BE2C (cell line): ENCODE results near the gene NHP2.

ENCODE experiments used
- DNase-seq: peaks from one replicate; pipeline ENCODE4 v3.0.0-alpha.2; 2020
- H3K27me3 ChIP-seq: fragments of 250-450 bp; sonication (Bioruptor Pico); 2 replicates; pipeline ENCODE4 v1.5.1; 2020; ENCODE audit warnings: mild to moderate bottlenecking
- H3K36me3 ChIP-seq: fragments of 250-450 bp; sonication (Bioruptor Pico); 2 replicates; pipeline ENCODE4 v1.5.1; 2020; ENCODE audit warnings: mild to moderate bottlenecking
- H3K4me1 ChIP-seq: fragments of 250-450 bp; sonication (Bioruptor Pico); 2 replicates; pipeline ENCODE4 v1.5.1; 2020
- H3K4me3 ChIP-seq: 2 replicates; pipeline ENCODE4 v1.5.1; 2011; ENCODE audit warnings: low read depth, low read length
- H3K9me3 ChIP-seq: fragments of 250-450 bp; sonication (Bioruptor Pico); 2 replicates; pipeline ENCODE4 v1.5.1; 2020
- TF ChIP-seq, protein P1 (sequence below): IDR thresholded peaks from 2 replicates; pipeline ENCODE4 v1.5.1; 2012; ENCODE audit warnings: mild to moderate bottlenecking, low read depth, low read length

NHP2 gene

DNA sequence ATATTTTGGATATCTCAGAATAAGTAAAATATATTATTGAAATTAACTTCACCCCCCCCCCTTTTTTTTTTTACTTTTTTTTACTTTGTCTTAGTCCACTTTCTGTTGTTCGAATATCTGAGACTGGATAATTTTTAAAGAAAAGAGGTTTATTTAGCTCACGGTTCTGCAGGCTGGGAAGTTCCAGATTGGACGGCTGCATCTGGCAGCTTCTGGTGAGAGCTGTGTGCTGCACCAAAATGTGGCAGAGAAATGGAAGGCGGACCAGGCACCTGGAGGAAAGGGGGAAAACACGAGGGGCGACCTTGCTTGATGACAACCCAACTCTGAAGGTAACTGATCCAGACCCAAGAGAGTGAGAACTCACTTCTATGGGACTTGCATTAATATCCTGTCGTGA is 39.1 kb upstream of the NHP2 start:
- DNase-seq: no peak
- H3K9me3 ChIP-seq: no peaks in the 10 kb centered on the region
- no peak overlapping the region for H3K4me3 ChIP-seq
- no peaks in the 10 kb centered on the region; the same call in 1 of the 2 replicates for H3K27me3 ChIP-seq
- TF ChIP-seq, protein P1, sequence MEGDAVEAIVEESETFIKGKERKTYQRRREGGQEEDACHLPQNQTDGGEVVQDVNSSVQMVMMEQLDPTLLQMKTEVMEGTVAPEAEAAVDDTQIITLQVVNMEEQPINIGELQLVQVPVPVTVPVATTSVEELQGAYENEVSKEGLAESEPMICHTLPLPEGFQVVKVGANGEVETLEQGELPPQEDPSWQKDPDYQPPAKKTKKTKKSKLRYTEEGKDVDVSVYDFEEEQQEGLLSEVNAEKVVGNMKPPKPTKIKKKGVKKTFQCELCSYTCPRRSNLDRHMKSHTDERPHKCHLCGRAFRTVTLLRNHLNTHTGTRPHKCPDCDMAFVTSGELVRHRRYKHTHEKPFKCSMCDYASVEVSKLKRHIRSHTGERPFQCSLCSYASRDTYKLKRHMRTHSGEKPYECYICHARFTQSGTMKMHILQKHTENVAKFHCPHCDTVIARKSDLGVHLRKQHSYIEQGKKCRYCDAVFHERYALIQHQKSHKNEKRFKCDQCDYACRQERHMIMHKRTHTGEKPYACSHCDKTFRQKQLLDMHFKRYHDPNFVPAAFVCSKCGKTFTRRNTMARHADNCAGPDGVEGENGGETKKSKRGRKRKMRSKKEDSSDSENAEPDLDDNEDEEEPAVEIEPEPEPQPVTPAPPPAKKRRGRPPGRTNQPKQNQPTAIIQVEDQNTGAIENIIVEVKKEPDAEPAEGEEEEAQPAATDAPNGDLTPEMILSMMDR: no peak
- H3K4me1 ChIP-seq: no peaks in the 10 kb centered on the region
- H3K36me3 ChIP-seq: no peaks in the 10 kb centered on the region

DNA sequence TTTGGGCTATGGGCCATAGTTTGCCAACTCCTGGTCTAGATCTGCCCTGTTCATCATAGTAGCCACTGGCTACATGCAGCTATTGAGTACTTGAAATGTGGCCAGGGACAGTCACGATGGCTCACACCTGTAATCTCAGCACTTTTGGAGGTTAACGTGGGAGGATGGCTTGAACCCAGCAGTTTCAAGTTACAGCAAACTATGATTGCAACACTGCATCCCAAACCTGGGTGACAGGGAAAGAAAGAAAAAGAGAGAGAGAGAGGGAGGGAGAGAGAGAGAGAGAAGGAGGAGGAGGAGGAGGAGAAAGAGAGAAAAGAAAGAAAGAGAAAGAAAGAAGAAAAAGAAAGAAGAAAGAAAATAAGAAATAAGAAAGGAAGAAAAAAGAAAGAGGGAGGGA is 38.6 kb upstream of the NHP2 start:
- TF ChIP-seq, protein P1: no peak
- no peaks in the 10 kb centered on the region; the same call in 1 of the 2 replicates for H3K27me3 ChIP-seq
- no peaks in the 10 kb centered on the region for H3K4me1 ChIP-seq
- H3K9me3 ChIP-seq: no peaks in the 10 kb centered on the region
- DNase-seq: no peak
- no peaks in the 10 kb centered on the region for H3K36me3 ChIP-seq
- no peak overlapping the region for H3K4me3 ChIP-seq

DNA sequence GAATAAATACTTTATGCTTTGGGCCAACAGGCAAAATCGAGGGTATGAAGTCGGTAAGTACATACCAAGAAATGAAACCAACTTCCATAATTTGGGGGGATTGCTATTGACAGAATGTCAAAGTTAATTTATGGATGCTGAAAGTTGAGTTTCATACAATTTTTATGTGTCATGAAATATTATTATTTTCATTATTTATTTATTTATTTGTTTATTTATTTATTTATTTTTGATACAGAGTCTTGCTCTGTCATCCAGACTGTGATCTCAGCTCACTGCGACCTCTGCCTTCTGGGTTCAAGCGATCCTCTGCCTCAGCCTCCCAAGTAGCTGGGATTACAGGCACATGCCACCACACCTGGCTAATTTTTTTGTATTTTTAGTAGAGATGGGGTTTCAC is 38.0 kb upstream of the NHP2 start:
- DNase-seq: no peak
- no peaks in the 10 kb centered on the region for H3K9me3 ChIP-seq
- H3K4me1 ChIP-seq: no peaks in the 10 kb centered on the region
- no peak overlapping the region for H3K4me3 ChIP-seq
- H3K36me3 ChIP-seq: no peaks in the 10 kb centered on the region
- H3K27me3 ChIP-seq: no peaks in the 10 kb centered on the region; the same call in 1 of the 2 replicates
- TF ChIP-seq, protein P1: no peak

DNA sequence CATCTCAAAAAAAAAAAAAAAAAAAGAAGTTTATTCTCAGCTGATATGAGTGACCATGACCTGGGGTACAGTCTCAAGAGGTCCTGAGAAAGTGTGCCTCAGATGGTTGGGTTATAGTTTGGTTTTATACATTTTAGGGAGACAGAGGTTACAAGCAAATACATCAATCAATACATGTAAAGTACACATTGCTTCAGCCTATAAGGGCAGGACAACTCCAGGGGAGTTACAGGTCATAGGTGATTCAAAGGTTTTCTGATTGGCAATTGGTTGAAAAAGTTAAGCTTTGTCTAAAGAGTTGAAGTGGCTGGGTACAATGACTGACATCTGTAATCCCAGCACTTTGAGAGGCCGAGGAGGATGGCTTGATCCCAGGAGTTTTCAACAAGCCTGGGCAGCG is 35.7 kb upstream of the NHP2 start:
- TF ChIP-seq, protein P1: no peak
- no peaks in the 10 kb centered on the region; the same call in 1 of the 2 replicates for H3K27me3 ChIP-seq
- H3K4me3 ChIP-seq: no peak overlapping the region
- no peak for DNase-seq
- no peaks in the 10 kb centered on the region; the same call in 1 of the 2 replicates for H3K4me1 ChIP-seq
- no peaks in the 10 kb centered on the region for H3K36me3 ChIP-seq
- H3K9me3 ChIP-seq: no peaks in the 10 kb centered on the region

DNA sequence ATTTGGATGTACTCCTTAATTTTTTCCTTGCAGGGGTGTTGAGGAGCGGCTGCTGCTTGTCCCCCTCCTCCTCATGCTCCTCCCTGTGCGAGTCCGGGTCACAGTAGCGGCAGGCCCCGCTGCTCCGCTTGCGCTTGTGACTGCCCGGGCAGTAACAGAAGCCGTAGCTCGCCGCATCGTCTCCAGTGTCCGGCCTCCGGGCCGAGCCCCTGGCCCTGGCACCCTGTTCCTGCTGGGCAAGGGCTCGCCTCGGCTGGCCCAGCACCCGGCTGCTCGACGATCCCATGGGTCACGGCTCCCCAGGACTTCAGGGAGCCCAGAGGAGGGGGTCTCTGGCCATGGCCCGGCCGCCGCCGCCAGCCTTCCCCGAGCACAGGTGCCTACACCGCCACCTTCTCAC is 33.3 kb upstream of the NHP2 start, which contains the start of gene GMCL2:
TSS of gene GMCL2 (minus strand) at position 358 of the 400 bp plus-strand sequence. CDS start at position 286, 72 bp downstream.
- H3K27me3 ChIP-seq: no peaks in the 10 kb centered on the region
- no peaks in the 10 kb centered on the region for H3K9me3 ChIP-seq
- TF ChIP-seq, protein P1: no peak
- H3K4me3 ChIP-seq: peak within 1 kb of the TSS; percentile 39
- no peak for DNase-seq
- no peaks in the 10 kb centered on the region; the same call in 1 of the 2 replicates for H3K4me1 ChIP-seq
- no peaks in the 10 kb centered on the region for H3K36me3 ChIP-seq

DNA sequence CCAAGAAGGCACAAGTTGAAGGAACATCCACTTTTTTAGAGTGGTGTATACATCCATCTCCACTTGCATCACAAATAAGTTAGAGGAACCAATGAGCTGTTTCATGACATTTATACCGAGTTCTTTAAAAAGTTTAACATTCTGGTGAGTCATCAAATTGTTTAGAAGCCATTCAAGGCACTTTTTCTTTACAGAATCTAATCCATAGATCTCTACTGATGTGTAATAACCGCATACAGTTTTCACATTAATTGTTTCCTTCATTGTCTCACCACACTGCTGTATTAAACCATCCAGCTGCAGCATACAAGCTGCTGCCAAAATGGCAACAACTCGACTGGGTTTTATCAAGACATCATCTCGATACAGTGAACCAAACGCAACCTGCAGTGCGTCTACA is 32.7 kb upstream of the NHP2 start:
- no peak overlapping the region for H3K4me3 ChIP-seq
- H3K27me3 ChIP-seq: no peaks in the 10 kb centered on the region
- H3K4me1 ChIP-seq: no peaks in the 10 kb centered on the region; the same call in 1 of the 2 replicates
- no peak for DNase-seq
- H3K36me3 ChIP-seq: no peaks in the 10 kb centered on the region
- no peaks in the 10 kb centered on the region for H3K9me3 ChIP-seq
- TF ChIP-seq, protein P1: no peak
